Iris pigment epithelial cell (primary cell): ENCODE data around the gene NBPF1.
"Not testable (repeated sequence)": the region's sequence is repeated elsewhere in the genome, so short reads cannot be mapped to it uniquely, and the experiment has no call there.

Source experiments
- DNase-seq: peaks from one replicate; pipeline ENCODE4 v3.0.0-alpha.2; 2011; ENCODE audit warnings: low read depth

The NBPF1 gene

DNA sequence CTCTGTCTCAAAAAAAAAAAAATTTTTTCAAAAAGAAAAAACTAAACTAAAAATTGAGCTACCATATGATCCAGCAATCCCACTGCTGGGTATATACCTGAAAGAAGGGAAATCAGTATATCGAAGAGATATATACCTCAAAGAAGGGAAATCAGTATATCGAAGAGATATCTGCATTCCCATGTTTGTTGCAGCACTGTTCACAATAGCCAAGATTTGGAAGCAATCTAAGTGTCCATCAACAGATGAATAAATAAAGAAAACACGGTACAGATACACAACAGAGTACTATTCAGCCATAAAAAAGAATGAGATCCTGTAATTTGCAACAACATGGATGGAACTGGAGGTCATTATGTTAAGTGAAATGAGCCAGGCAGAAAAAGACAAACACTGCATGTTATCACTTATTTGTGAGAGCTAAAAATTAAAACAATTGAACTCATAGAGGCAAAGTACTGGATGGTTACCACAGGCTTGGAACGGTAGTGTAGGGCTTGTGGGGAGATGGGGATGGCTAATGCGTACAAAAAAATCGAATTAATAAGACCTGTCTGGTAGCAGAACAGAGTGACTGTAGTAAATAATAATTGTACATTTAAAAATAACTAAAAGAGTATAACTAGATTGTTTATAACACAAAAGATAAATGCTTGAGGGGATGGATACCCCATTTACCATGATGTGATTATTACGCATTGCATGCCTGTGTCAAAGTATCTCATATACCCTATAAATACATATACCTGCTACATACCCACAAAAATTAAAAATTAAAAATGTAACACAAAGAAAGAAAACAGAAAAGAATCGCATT, 28.0 kb upstream of the NBPF1 start:
- DNase-seq = not testable (repeated sequence)

DNA sequence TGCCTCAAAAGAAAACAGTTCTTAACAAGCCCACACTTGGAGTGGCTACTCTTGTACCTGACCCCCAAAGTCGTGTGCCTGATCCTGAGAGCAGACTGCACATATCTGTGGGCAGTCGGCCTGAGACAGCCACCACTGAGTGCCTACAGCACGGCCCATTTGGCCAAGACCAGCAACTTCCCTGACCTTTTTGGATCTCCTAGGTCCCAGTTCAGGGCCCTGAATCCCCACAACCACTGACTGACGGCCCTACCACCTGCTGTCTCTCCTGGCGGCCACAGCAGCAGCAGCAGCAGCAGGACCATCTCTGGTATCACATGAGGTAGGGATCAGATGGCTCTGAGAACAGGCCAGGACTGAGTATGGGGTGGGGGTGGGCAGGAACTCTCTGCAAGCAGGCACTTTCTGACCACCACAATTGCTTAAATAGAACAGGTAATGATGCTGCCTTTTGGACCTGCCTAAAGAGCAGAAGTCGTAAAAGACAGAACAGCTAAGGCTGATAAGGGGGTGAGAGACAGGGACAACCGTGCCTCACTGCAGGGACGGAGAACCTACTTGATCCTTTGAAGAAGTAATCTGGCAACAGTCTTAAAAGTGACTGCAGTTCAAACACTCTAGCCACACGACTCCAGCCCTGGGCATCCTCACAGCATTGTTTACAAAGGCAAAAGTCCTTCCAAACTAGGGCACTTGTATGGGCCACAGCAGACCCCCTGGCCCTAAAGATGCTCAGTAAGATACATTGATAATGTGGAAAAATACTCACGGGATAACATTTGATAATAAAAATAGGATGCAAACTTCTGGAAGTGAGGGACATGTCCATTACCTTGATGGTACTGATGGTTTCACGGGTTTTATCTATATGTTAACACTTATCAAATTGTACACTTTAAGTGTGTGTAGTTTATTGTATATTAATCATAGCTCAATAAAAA, 26.0 kb upstream of the NBPF1 start:
- DNase-seq = not testable (repeated sequence)

- DNase-seq = not testable (repeated sequence)
Observed at GRCh38 chr1:16637941-16638778, 24.8 kb upstream of the NBPF1 start.

DNA sequence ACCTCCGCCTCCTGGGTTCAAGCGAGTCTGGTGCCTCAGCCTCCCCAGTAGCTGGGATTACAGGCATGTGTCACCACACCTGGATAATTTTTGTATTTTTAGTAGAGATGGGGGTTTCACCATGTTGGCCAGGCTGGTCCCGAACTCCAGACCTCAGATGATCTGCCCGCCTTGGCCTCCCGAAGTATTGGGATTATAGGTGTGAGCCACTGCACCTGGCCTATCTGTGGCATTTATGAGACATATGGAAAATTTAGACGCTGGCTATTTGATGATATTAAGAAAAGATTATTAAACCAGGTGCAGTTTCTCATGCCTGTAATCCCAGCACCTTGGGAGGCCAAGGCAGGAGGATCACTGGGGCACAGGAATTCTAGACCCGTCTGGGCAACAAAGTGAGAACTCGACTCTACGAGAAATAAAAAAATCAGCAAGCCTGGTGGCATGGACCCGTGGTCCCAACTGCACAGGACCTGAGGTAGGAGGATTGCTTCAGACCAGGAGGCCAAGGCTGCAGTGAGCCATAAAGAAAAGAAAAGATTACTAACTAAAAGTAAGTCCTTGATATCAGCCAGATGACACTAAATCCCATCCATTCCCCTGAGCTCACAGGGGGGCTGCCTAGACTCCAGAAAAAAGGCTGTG, 23.3 kb upstream of the NBPF1 start:
- DNase-seq = not testable (repeated sequence)

- not testable (repeated sequence) for DNase-seq
Observed at GRCh38 chr1:16635959-16636358, 22.6 kb upstream of the NBPF1 start.

- DNase-seq = not testable (repeated sequence)
Observed at GRCh38 chr1:16633540-16634282, 20.3 kb upstream of the NBPF1 start.

GRCh38 chr1:16632044-16632850, 18.9 kb upstream of the NBPF1 start:
- DNase-seq = not testable (repeated sequence)

DNA sequence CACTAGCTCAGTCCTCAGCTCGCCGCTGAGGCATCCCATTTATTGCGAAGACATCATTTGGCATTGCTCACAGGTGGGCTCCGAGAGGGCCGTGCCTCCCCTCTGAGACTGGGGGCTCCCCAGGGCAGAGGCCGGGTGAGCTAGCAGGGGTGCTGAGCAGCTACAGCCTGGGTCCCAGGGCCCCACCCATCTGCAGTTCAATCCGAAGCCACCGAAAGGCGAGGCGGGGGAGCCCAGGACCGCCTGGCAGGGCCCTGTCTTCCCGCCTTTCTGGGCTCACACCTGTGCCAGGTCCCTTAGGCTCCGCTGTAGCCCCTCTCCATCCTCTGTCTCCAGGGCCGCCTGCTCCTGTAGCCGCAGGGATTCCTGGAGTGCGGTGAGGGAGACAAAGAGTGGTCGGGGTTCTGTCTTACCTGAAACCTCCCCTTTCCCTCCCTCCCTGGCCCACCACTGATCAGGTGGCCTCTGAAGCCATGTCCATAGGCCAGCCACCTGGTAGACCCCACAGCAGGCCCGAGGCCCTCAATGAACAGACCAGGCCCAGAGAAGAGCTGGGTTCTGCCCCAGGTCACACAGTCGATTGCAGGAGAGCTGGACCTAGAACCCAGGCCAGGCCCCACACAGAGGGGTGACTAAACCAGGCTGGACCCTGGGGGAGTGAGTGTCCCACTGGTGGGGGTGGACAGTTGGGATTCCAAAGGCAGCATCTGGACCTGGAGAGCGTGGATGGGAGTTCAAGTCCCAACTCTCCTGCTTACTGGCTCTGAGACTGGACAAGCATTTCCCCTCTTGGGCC, 18.1 kb upstream of the NBPF1 start:
- no peak for DNase-seq

GRCh38 chr1:16630661-16631247, 17.4 kb upstream of the NBPF1 start:
- no peak for DNase-seq

GRCh38 chr1:16629916-16630530, 16.7 kb upstream of the NBPF1 start:
- not testable (repeated sequence) for DNase-seq

DNA sequence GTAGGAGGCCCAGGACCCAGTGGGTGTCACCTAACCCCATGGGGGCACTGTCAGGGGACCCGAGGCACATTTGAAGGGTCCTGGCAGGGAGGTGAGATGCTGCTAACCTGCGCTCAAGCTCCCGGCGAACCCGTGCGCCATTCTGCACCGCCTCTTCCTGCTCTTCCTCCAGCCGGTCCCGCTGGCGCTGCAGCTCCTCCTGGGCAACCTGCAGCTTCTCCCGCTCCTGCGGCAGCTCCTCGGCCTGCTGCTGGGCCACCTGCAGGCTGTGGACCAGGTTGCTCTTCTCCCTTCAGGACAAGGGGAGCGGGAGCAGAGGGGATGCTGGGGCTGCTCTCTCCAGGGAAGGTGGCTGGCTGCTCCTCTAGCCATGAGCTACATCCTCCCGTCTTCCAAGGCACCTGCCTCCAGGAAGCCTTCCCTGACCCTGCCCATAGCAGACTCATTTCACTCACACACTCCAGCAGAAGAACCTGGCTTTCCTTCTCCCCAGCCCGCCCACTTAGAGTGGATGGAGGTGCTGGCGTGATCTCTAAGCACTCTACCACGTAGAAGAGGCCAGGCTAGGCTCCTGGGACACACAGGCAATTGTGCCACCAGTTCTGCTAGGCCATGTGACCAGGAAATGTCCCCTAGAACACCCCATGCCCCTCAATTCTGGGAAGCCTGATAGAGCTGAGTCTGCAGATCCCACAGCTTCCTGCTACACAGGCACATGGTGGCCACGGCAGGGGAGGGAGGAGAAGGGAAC, 15.2 kb upstream of the NBPF1 start:
- no peak for DNase-seq

DNA sequence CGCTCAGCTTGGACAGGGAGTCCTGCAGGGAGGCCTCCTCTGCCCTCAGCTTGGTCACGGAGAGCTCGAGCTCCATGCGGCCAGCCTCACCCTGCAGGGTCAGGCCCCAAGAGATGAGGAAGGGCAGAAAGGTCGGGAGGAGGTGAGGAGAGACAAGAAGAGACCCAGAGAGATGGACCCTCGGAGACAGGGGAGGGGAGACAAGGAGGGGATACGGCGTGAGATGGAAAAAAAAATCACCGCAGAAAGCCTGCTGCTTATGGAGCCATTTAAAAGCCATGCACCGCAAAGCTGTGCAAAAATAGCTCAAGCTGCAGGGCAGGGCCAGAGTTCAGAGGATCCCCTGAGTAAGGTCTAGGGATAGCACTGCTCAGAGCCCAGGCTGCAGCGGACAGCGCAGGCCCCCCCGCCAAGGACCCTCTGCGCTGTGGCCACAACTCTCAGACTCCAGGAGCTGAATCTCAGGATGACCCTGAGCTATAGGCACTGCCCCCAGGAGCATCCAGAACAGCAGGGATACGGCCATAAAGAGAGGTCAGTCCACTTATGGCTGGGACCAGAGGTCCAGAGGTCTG, 13.1 kb upstream of the NBPF1 start:
- DNase-seq = not testable (repeated sequence)

DNA sequence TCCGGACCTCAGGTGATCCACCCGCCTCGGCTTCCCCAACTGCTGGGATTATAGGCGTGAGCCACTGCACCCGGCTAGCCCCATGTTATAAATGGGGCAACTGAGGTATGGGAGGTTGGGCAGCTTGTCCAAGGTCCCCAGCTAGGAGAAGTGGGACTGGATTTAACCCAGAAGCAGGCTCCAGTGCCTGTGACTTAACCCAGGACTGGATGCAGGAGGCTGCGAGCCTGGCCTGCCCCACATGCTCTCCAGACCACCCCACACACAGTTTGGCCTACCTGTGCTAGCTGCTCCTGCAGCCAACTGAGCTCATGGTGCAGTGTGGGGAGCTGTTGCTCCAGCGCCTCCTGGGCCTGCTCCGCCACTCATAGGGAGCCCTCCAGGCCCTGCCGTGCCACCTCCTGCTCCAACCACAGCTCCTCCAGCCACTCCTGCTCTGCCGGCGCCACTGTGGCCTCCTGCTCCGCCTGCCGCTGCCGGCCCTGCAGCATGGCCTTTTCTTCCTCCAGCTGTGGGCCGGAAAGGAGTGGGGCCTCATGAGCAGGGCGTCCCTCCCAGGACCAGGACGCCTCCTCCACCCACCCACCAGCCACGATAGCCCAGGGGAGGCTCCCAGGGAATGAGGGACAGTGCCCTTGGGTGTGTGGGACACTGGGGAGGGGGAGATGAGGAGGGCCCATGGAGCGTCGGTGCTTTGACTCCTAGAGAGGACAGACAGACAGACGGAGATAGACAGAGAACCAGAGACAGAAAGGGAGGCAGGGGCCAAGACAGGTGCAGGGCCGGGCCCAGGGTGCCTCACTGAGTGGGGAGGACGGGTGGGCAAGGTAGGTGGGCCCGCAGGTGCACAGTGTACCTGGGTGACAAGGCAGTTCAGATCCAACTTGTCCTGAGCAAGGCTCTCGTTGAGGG, 12.4 kb upstream of the NBPF1 start:
- no peak for DNase-seq

DNA sequence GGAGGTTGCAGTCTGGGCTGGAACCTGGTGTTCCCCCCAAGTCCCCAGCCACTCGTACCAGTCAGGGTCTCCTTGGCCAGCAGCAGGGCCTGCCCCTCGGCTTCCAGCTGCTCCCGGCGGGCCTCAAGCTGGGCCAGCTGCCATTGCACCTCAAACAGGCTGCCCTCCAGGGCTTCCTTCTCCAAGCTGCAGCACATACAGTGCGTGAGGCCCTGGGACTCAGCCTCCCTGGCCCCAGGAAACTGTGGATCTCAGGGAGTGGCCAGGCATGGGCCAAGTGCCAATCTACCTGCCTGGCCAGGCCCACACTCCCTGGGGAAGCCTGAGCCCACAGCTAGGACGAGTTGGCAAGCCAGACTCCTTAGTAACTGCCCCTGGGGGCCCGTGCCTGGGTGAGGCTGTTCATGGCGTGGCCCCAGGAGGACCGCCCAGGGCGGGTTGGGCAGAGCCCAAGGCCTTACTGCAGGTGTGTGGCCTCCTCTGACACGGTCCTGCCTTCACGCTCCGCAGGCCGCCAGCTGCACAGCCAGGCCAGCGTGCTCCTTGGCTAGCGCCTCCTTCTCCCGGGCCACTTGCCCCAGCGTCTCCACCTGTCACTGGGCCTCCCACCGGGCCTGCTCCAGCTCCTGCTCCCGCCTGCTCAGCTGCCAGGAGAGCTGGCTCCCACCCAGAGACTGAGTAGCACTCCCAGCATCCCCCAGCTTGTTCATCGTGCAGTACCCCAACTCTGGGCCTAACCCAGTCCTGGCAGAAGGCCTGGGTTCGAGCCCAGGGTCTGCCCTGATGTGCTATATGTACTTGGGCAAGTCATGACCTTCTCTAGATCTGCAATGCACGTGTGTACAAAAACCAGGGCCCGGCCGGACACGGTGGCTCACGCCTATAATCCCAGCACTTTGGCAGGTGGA, 10.7 kb upstream of the NBPF1 start:
- DNase-seq = not testable (repeated sequence)

DNA sequence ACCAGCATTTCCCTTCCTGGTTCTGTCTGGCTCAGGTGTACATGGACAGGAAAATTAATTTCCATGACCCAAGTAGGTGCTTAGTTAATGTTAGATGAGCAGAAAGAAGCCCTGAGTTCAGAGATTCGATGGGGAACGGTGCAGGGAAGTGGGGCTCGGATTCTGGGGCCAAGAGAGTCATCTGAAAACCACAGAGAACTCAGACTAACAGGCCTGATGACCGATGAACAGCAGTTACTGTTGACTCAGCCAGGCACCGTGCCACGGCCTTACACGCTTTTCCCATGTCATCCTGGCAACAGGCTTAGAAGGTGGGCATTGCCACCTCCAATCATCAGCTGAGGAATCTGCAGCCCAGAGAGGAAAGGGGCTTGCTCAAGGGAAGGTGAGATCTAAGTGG, 10.0 kb upstream of the NBPF1 start:
- peak; percentile 86 for DNase-seq
